Measurements from ENCODE around the gene CHD6.

DNA sequence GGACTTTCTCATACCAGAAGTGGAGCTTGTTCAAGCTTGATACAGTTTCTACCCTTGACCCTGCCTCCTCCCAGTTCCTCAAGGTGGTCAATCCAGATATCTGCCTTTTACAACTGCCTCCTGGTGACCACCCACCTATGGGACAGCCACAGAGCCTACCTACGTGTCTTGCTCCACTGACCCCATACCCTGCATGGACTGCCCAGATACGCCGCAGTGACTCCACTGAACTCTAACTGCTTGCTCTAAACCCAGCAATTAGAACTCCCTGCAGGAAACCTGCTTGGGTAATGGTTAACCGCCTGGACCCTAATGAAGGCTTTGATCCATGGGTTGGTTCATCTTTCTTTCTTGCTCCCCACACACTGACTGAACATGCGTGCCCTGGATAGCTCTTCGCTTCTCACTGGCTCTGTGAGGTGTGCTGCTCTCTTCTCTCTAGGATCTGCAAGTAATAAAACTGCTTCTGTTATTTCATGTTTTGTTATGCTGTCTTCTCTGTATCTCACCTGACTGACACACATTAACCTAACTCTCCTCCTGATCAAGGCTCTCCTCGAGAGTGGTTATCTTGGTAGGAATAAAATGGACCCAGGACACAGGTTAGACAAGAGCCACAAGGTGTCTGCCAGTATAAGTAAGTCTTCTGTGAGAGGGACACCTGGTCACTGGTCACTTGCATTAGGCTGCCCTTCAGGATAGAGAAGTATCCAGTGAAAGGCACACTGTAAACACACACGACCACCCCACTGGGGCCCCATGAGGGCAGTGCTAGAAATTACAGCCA, 79.2 kb downstream of the CHD6 start:
- TF ChIP-seq, protein P1, sequence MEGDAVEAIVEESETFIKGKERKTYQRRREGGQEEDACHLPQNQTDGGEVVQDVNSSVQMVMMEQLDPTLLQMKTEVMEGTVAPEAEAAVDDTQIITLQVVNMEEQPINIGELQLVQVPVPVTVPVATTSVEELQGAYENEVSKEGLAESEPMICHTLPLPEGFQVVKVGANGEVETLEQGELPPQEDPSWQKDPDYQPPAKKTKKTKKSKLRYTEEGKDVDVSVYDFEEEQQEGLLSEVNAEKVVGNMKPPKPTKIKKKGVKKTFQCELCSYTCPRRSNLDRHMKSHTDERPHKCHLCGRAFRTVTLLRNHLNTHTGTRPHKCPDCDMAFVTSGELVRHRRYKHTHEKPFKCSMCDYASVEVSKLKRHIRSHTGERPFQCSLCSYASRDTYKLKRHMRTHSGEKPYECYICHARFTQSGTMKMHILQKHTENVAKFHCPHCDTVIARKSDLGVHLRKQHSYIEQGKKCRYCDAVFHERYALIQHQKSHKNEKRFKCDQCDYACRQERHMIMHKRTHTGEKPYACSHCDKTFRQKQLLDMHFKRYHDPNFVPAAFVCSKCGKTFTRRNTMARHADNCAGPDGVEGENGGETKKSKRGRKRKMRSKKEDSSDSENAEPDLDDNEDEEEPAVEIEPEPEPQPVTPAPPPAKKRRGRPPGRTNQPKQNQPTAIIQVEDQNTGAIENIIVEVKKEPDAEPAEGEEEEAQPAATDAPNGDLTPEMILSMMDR (conservative IDR thresholded peaks at IDR 0.05; ENCODE audit: low read length), result no peak
- TF ChIP-seq EZH2phosphoT487 (IDR thresholded peaks at IDR 0.05; ENCODE audit: borderline replicate concordance, low read depth, low read length), result no peak

Measured in OCI-LY7 (cell line).